NCI-H774 (cell line): ENCODE measurements around the gene NEUROD6.

Experiments used
- DNase-seq: peaks from one replicate; lab custom pipeline; 2025; lab: John Stamatoyannopoulos, UW

NEUROD6 gene

GRCh38 chr7:31333291-31333690, 7.2 kb downstream of the NEUROD6 start:
- no peak for DNase-seq

GRCh38 chr7:31327071-31327470, 13.5 kb downstream of the NEUROD6 start:
- no peak for DNase-seq

GRCh38 chr7:31326416-31326815, 14.1 kb downstream of the NEUROD6 start:
- DNase-seq: no peak

GRCh38 chr7:31323101-31323500, 17.4 kb downstream of the NEUROD6 start:
- DNase-seq: no peak

GRCh38 chr7:31320675-31321074, 19.9 kb downstream of the NEUROD6 start:
- DNase-seq: no peak

GRCh38 chr7:31318313-31318712, 22.2 kb downstream of the NEUROD6 start:
- no peak for DNase-seq

GRCh38 chr7:31316876-31317275, 23.6 kb downstream of the NEUROD6 start:
- DNase-seq: no peak

GRCh38 chr7:31315758-31316157, 24.8 kb downstream of the NEUROD6 start:
- no peak for DNase-seq

- DNase-seq: no peak
These were observed 25.7 kb downstream of the NEUROD6 start for GRCh38 chr7:31314781-31315180.

- DNase-seq: no peak
These were observed 27.6 kb downstream of the NEUROD6 start for GRCh38 chr7:31312889-31313288.

GRCh38 chr7:31311552-31311951, 29.0 kb downstream of the NEUROD6 start:
- DNase-seq: no peak

- no peak for DNase-seq
These were observed 30.1 kb downstream of the NEUROD6 start for GRCh38 chr7:31310321-31310935.

- no peak for DNase-seq
These were observed 31.1 kb downstream of the NEUROD6 start for GRCh38 chr7:31309407-31309806.

- no peak for DNase-seq
These were observed 31.9 kb downstream of the NEUROD6 start for GRCh38 chr7:31308652-31309051.

- DNase-seq: no peak
These were observed 32.6 kb downstream of the NEUROD6 start for GRCh38 chr7:31307972-31308371.

GRCh38 chr7:31305260-31305659, 35.3 kb downstream of the NEUROD6 start:
- DNase-seq: no peak

GRCh38 chr7:31304446-31304845, 36.1 kb downstream of the NEUROD6 start:
- no peak for DNase-seq

GRCh38 chr7:31302356-31302755, 38.2 kb downstream of the NEUROD6 start:
- no peak for DNase-seq

GRCh38 chr7:31299336-31299735, 41.2 kb downstream of the NEUROD6 start:
- DNase-seq: no peak

- DNase-seq: no peak
These were observed 49.9 kb downstream of the NEUROD6 start for GRCh38 chr7:31290601-31291000.
